ENCODE measurements around the gene CERK. TPM values are rescaled to one million over a fixed set of nuclear protein-coding genes. Genes with fewer than 3 reads are reported as not detected.

Gene CERK
- total RNA-seq, 5 donors from 2014 or later (not counting 1 experiment from before 2014, with no cell fraction given): 77.4 to 155 (median 125) TPM

DNA sequence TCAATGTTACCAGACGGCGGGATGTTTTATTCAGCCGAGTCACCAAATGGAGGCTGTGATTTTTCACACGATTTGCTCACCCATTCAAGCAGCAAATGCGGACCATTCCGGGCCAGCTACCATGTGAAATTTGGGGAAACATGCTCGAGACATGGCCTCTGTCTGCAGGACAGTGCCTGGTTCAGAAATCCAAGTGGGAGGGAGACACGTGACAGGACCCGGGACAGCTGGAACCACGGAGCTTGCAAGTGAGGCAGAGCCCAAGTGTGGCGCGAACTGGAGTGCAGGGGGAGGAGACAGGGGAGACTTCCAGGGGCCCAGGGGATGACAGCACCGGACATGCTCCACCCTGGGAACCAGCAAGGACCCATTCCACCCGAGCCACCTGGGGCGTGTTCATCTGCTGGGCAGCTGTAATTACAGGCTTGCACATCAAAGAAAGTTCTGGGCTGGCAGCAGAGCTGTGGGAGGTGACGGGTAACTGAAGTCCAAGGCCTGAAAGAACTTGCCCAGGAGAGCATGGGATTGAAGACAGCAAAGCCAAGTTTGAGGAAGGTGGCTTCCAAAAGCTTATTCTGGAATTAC is 16.5 kb downstream of the CERK start:
- Mint-ChIP-seq H3K4me3 (no peak overlapping the region), H3K9me3 (no peaks in the 10 kb centered on the region), H3K36me3 (peaks cover 34% of the 10 kb centered on the region), H3K27me3 (no peaks in the 10 kb centered on the region), H3K4me1 (peaks cover 14 to 39% (median 34%) of the 10 kb centered on the region in 3 donors), H3K27ac (peak overlapping the region in 1 of 2 donors; percentile 22)
- CTCF ChIA-PET: no interaction called here
- H3K27me3 ChIP-seq (replicated peaks in 1 of 2; ENCODE audit: control insufficient read depth in 2 of 2, extremely low read depth in 1 of 2, insufficient read depth in 2 of 2, low read length in 1 of 2): no peaks in the 10 kb centered on the region
- H3K4me1 ChIP-seq (ENCODE audit: control insufficient read depth in 1 of 2, extremely low read depth in 1 of 2, insufficient read depth in 2 of 2, low read length in 2 of 2): peaks cover 0 to 15% of the 10 kb centered on the region in 2 experiments
- H3K27ac ChIP-seq (ENCODE audit: low read length): no peak overlapping the region
- no peak for ATAC-seq (replicated peaks in 1 of 4)
- WGBS (ENCODE audit: insufficient coverage): 94% methylated on average over 13 of the region's 16 CpGs
- H3K36me3 ChIP-seq (ENCODE audit: control insufficient read depth in 2 of 2, extremely low read depth in 1 of 2, insufficient read depth in 1 of 2, low read length in 1 of 2): peaks cover 22 to 76% of the 10 kb centered on the region in 2 donors
- H3K9me3 ChIP-seq: no peaks in the 10 kb centered on the region
- DNase-seq: no peak
- H3K4me3 ChIP-seq (ENCODE audit: control insufficient read depth in 1 of 2, extremely low read depth in 1 of 2, low read length in 1 of 2): no peak overlapping the region
- POLR2A ChIA-PET: no interaction called here

GRCh38 chr22:46719921-46720320 is 18.1 kb downstream of the CERK start:
- Mint-ChIP-seq H3K4me3 (no peak overlapping the region), H3K27ac (no peak overlapping the region), H3K9me3 (no peaks in the 10 kb centered on the region), H3K4me1 (peaks cover 20 to 36% (median 30%) of the 10 kb centered on the region in 3 donors), H3K27me3 (no peaks in the 10 kb centered on the region), H3K36me3 (peaks cover 43% of the 10 kb centered on the region)
- Histone ChIP-seq H3K27ac (ENCODE audit: low read length) (no peak overlapping the region), H3K4me1 (ENCODE audit: control insufficient read depth in 1 of 2, extremely low read depth in 1 of 2, insufficient read depth in 2 of 2, low read length in 2 of 2) (peaks cover 0 to 9% of the 10 kb centered on the region in 2 experiments), H3K27me3 (replicated peaks in 1 of 2; ENCODE audit: control insufficient read depth in 2 of 2, extremely low read depth in 1 of 2, insufficient read depth in 2 of 2, low read length in 1 of 2) (no peaks in the 10 kb centered on the region), H3K4me3 (ENCODE audit: control insufficient read depth in 1 of 2, extremely low read depth in 1 of 2, low read length in 1 of 2) (no peak overlapping the region), H3K36me3 (ENCODE audit: control insufficient read depth in 2 of 2, extremely low read depth in 1 of 2, insufficient read depth in 1 of 2, low read length in 1 of 2) (peaks cover 19 to 81% of the 10 kb centered on the region in 2 donors), H3K9me3 (no peaks in the 10 kb centered on the region)
- POLR2A ChIA-PET: no interaction called here
- no peak for ATAC-seq (replicated peaks in 1 of 4)
- DNase-seq: no peak
- CTCF ChIA-PET: no interaction called here
- WGBS (ENCODE audit: insufficient coverage): 99% methylated on average over 10 of the region's 11 CpGs

DNA sequence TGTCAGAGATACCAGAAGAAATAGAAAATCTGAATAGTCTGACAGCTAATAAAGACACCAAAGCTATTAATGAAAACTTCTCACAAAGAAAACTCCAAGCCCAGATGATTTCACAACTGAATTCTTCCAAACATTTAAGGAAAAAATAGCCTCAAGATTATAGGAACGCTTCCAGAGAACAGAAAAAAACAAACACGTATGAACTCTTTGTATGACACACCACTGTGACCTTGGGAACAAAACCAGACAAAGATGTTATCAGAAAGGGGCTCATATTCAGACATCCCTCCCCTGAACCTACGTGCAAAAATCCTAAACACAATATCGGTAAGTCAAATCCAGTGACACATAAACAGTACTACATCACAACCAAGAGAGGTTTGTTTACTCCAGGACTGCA is 23.5 kb downstream of the CERK start:
- no peak overlapping the region for H3K4me3 ChIP-seq (ENCODE audit: control insufficient read depth in 1 of 2, extremely low read depth in 1 of 2, low read length in 1 of 2)
- no peaks in the 10 kb centered on the region for H3K27me3 Mint-ChIP-seq
- WGBS (ENCODE audit: insufficient coverage): 91% methylated on average over 4 of the region's 4 CpGs
- peak overlapping the region in 1 of 2 donors; percentile 51 for H3K27ac Mint-ChIP-seq
- H3K9me3 Mint-ChIP-seq: no peaks in the 10 kb centered on the region
- H3K4me3 Mint-ChIP-seq: no peak overlapping the region
- H3K36me3 ChIP-seq (ENCODE audit: control insufficient read depth in 2 of 2, extremely low read depth in 1 of 2, insufficient read depth in 1 of 2, low read length in 1 of 2): peaks cover 16 to 77% of the 10 kb centered on the region in 2 donors
- peaks cover 12 to 19% (median 13%) of the 10 kb centered on the region in 3 donors for H3K4me1 Mint-ChIP-seq
- no peak overlapping the region for H3K27ac ChIP-seq (ENCODE audit: low read length)
- ATAC-seq (replicated peaks in 1 of 4) (no peak), DNase-seq (no peak)
- no peaks in the 10 kb centered on the region for H3K4me1 ChIP-seq (ENCODE audit: control insufficient read depth in 1 of 2, extremely low read depth in 1 of 2, insufficient read depth in 2 of 2, low read length in 2 of 2)
- no peaks in the 10 kb centered on the region for H3K9me3 ChIP-seq
- no peaks in the 10 kb centered on the region for H3K27me3 ChIP-seq (replicated peaks in 1 of 2; ENCODE audit: control insufficient read depth in 2 of 2, extremely low read depth in 1 of 2, insufficient read depth in 2 of 2, low read length in 1 of 2)
- POLR2A ChIA-PET: no interaction called here
- peaks cover 59% of the 10 kb centered on the region for H3K36me3 Mint-ChIP-seq
- CTCF ChIA-PET: no interaction called here

DNA sequence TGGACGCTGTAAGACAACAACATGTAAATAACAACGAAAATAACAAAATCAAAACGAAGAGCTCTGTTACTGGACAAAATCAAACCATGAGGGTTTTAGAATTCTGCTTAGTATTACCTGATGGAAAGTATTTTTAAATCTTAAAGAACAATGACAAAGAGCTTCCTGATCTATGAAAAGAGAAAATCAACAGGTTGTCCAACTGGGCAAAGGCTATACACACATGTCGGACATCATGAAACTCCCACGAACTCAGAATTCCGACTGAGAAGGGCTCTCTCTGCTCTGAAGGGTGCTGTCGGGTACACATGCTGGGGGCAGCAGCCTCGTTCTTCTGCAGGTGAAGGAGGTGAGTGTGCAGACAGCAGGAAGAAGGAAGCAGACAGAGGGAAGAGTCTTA is 25.8 kb downstream of the CERK start:
- H3K9me3 Mint-ChIP-seq: no peaks in the 10 kb centered on the region
- no peaks in the 10 kb centered on the region for H3K27me3 Mint-ChIP-seq
- Histone ChIP-seq H3K9me3 (no peaks in the 10 kb centered on the region), H3K27ac (ENCODE audit: low read length) (no peak overlapping the region), H3K4me3 (ENCODE audit: control insufficient read depth in 1 of 2, extremely low read depth in 1 of 2, low read length in 1 of 2) (no peak overlapping the region), H3K27me3 (replicated peaks in 1 of 2; ENCODE audit: control insufficient read depth in 2 of 2, extremely low read depth in 1 of 2, insufficient read depth in 2 of 2, low read length in 1 of 2) (no peaks in the 10 kb centered on the region), H3K4me1 (ENCODE audit: control insufficient read depth in 1 of 2, extremely low read depth in 1 of 2, insufficient read depth in 2 of 2, low read length in 2 of 2) (no peaks in the 10 kb centered on the region), H3K36me3 (ENCODE audit: control insufficient read depth in 2 of 2, extremely low read depth in 1 of 2, insufficient read depth in 1 of 2, low read length in 1 of 2) (peaks cover 13 to 79% of the 10 kb centered on the region in 2 donors)
- no peak overlapping the region for H3K4me3 Mint-ChIP-seq
- peaks cover 66% of the 10 kb centered on the region for H3K36me3 Mint-ChIP-seq
- ATAC-seq (replicated peaks in 1 of 4) (no peak), DNase-seq (no peak)
- 100% methylated on average over 5 of the region's 8 CpGs for WGBS (ENCODE audit: insufficient coverage)
- ChIA-PET POLR2A (no interaction called here), CTCF (no interaction called here)
- peaks cover 8 to 19% (median 12%) of the 10 kb centered on the region in 3 donors for H3K4me1 Mint-ChIP-seq
- no peak overlapping the region for H3K27ac Mint-ChIP-seq

- CTCF ChIA-PET: no interaction called here
- Mint-ChIP-seq H3K27ac (no peak overlapping the region), H3K9me3 (no peaks in the 10 kb centered on the region), H3K4me1 (peaks cover 10 to 20% (median 12%) of the 10 kb centered on the region in 3 donors), H3K27me3 (no peaks in the 10 kb centered on the region), H3K4me3 (no peak overlapping the region), H3K36me3 (peaks cover 75% of the 10 kb centered on the region)
- Histone ChIP-seq H3K36me3 (ENCODE audit: control insufficient read depth in 2 of 2, extremely low read depth in 1 of 2, insufficient read depth in 1 of 2, low read length in 1 of 2) (peaks cover 9 to 79% of the 10 kb centered on the region in 2 donors), H3K4me3 (ENCODE audit: control insufficient read depth in 1 of 2, extremely low read depth in 1 of 2, low read length in 1 of 2) (no peak overlapping the region), H3K4me1 (ENCODE audit: control insufficient read depth in 1 of 2, extremely low read depth in 1 of 2, insufficient read depth in 2 of 2, low read length in 2 of 2) (no peaks in the 10 kb centered on the region), H3K27ac (ENCODE audit: low read length) (no peak overlapping the region), H3K27me3 (replicated peaks in 1 of 2; ENCODE audit: control insufficient read depth in 2 of 2, extremely low read depth in 1 of 2, insufficient read depth in 2 of 2, low read length in 1 of 2) (no peaks in the 10 kb centered on the region), H3K9me3 (no peaks in the 10 kb centered on the region)
- POLR2A ChIA-PET: no interaction called here
- ATAC-seq (replicated peaks in 1 of 4) (no peak), DNase-seq (no peak)
- WGBS (ENCODE audit: insufficient coverage): 85% methylated on average over 3 of the region's 11 CpGs
Observed at GRCh38 chr22:46710806-46711205, 27.2 kb downstream of the CERK start.

DNA sequence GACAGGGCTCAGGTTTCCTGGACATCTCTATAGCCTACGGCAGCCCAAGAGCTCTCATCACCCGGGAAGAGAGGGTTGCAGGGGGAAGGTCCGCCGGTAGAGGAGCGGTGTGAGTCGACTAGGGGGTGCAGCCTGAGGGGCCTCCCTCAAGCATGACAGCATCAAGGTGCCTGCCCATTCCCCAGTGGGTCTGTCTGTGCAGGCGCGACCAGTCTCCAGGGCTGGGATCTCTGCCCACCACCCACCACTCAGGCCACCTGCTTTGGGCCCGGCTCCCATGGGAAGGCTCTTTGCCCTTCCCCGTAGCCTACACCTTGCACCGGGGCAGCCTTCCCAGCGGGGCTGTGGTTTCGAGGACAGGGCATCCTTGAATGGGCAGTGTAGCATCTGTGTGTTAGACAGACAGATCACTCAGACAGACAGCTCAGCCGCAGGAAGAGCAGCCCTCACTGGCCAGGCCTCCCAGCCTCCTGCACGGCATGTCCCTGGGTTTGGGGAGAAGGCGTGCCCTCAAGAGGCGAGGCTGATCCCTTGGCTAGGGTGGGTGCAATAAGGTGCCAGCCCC is 29.2 kb downstream of the CERK start:
- ATAC-seq (replicated peaks in 1 of 4): no peak
- Mint-ChIP-seq H3K9me3 (no peaks in the 10 kb centered on the region), H3K27me3 (no peaks in the 10 kb centered on the region), H3K4me3 (no peak overlapping the region), H3K36me3 (peaks cover 71% of the 10 kb centered on the region), H3K4me1 (peaks cover 0 to 6% (median 2%) of the 10 kb centered on the region in 3 donors), H3K27ac (no peak overlapping the region)
- Histone ChIP-seq H3K4me3 (ENCODE audit: control insufficient read depth in 1 of 2, extremely low read depth in 1 of 2, low read length in 1 of 2) (no peak overlapping the region), H3K36me3 (ENCODE audit: control insufficient read depth in 2 of 2, extremely low read depth in 1 of 2, insufficient read depth in 1 of 2, low read length in 1 of 2) (peaks cover 16 to 86% of the 10 kb centered on the region in 2 donors), H3K27me3 (replicated peaks in 1 of 2; ENCODE audit: control insufficient read depth in 2 of 2, extremely low read depth in 1 of 2, insufficient read depth in 2 of 2, low read length in 1 of 2) (no peaks in the 10 kb centered on the region), H3K27ac (ENCODE audit: low read length) (no peak overlapping the region), H3K4me1 (ENCODE audit: control insufficient read depth in 1 of 2, extremely low read depth in 1 of 2, insufficient read depth in 2 of 2, low read length in 2 of 2) (no peaks in the 10 kb centered on the region), H3K9me3 (no peaks in the 10 kb centered on the region)
- CTCF ChIA-PET: no interaction called here
- DNase-seq: no peak
- 98% methylated on average over 17 of the region's 17 CpGs for WGBS (ENCODE audit: insufficient coverage)
- POLR2A ChIA-PET: no interaction called here
